Measurements from ENCODE around the gene PRIMA1. TPM values are rescaled to one million over a fixed set of nuclear protein-coding genes. Genes with fewer than 3 reads are reported as not detected.

Gene PRIMA1
- total RNA-seq, 2 experiments from 2014 or later = not detected

- no peak for DNase-seq
- Mint-ChIP-seq H3K27ac (no peak overlapping the region), H3K36me3 (ENCODE audit: low read depth) (no peaks in the 10 kb centered on the region), H3K4me3 (no peak overlapping the region), H3K4me1 (ENCODE audit: low read depth) (no peaks in the 10 kb centered on the region), H3K9me3 (no peaks in the 10 kb centered on the region), H3K27me3 (ENCODE audit: low read depth) (peaks cover 7% of the 10 kb centered on the region)
- intact Hi-C loops (cut with micrococcal nuclease) = no loop called here
- CTCF ChIA-PET = no interaction called here
These were observed 80.0 kb downstream of the PRIMA1 start for GRCh38 chr14:93708311-93708734.

DNA sequence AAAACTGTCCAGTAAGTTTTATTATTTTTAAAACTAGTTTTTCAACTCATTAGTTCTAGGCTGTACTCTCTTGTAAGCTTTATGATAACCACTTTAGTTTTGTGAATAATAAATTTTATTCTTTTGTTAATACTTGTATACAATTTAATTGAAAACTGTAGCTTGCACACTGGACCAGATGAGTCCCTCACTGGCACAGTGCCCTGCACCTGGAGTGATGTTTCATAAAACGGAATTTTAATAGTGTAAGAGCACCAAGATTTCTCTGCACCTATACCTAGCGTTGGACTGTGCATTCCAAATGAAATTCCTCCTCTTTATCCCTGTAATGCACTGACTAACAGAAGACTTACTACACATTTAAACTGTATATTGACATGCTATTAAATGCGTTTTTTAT lies 80.8 kb downstream of the PRIMA1 start:
- no peaks in the 10 kb centered on the region for H3K9me3 Mint-ChIP-seq
- no peak for DNase-seq
- peaks cover 13% of the 10 kb centered on the region for H3K27me3 Mint-ChIP-seq (ENCODE audit: low read depth)
- H3K36me3 Mint-ChIP-seq (ENCODE audit: low read depth) = no peaks in the 10 kb centered on the region
- CTCF ChIA-PET = interaction anchor here (0.6 to 0.7 kb wide), 2 partner anchors 22 to 36 kb away, joined by 3 to 5 read pairs; no protein-coding TSS in a partner anchor
- no peak overlapping the region for H3K4me3 Mint-ChIP-seq
- no peaks in the 10 kb centered on the region for H3K4me1 Mint-ChIP-seq (ENCODE audit: low read depth)
- intact Hi-C loops (cut with micrococcal nuclease) = no loop called here
- no peak overlapping the region for H3K27ac Mint-ChIP-seq

DNA sequence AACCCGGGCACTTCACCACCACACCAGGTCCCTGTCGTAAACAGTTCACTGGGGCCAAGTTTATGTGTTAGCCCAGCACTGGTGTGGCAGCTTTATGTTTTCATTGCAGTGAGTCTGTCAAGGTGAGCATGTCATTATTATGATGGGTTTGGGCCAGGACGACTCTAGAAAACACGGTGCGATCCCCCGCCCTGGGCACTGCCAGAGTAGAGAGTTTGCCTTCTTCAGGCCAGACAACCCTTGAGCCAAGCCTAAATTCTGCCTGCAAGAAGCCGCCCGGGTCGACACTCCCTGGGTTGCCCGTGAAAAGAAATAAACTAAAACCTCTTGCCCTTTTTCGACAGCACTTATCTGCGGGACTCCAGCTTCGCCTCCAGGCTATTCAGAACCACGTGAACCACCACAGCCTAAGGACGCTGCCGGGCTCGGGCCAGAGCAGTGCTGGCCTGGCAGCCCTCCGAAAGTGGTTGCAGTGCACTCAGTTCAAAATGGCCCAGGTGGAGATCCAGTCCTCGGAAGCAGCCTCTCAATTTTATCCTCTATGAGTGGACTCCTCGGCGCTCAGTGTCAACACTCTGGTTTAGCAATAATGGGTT lies 81.8 kb downstream of the PRIMA1 start:
- H3K27ac Mint-ChIP-seq = no peak overlapping the region
- no peaks in the 10 kb centered on the region for H3K4me1 Mint-ChIP-seq (ENCODE audit: low read depth)
- CTCF ChIA-PET = no interaction called here
- no peak for DNase-seq
- H3K36me3 Mint-ChIP-seq (ENCODE audit: low read depth) = no peaks in the 10 kb centered on the region
- intact Hi-C loops (cut with micrococcal nuclease) = no loop called here
- no peak overlapping the region for H3K4me3 Mint-ChIP-seq
- peaks cover 13% of the 10 kb centered on the region for H3K27me3 Mint-ChIP-seq (ENCODE audit: low read depth)
- no peaks in the 10 kb centered on the region for H3K9me3 Mint-ChIP-seq

- Mint-ChIP-seq H3K27me3 (ENCODE audit: low read depth) (peaks cover 16% of the 10 kb centered on the region), H3K9me3 (peaks cover 2% of the 10 kb centered on the region), H3K4me3 (no peak overlapping the region), H3K36me3 (ENCODE audit: low read depth) (no peaks in the 10 kb centered on the region), H3K27ac (no peak overlapping the region), H3K4me1 (ENCODE audit: low read depth) (no peaks in the 10 kb centered on the region)
- DNase-seq = no peak
- CTCF ChIA-PET = interaction anchor here (0.6 kb wide), 1 partner anchor 11 kb away, joined by 3 read pairs; no protein-coding TSS in a partner anchor
- intact Hi-C loops (cut with micrococcal nuclease) = no loop called here
These were observed 82.7 kb downstream of the PRIMA1 start for GRCh38 chr14:93705513-93706156.

GRCh38 chr14:93703941-93704340 lies 84.3 kb downstream of the PRIMA1 start:
- intact Hi-C loops (cut with micrococcal nuclease) = no loop called here
- CTCF ChIA-PET = no interaction called here
- no peaks in the 10 kb centered on the region for H3K4me1 Mint-ChIP-seq (ENCODE audit: low read depth)
- H3K4me3 Mint-ChIP-seq = no peak overlapping the region
- peaks cover 8% of the 10 kb centered on the region for H3K9me3 Mint-ChIP-seq
- peaks cover 16% of the 10 kb centered on the region for H3K27me3 Mint-ChIP-seq (ENCODE audit: low read depth)
- no peak overlapping the region for H3K27ac Mint-ChIP-seq
- no peaks in the 10 kb centered on the region for H3K36me3 Mint-ChIP-seq (ENCODE audit: low read depth)
- no peak for DNase-seq

DNA sequence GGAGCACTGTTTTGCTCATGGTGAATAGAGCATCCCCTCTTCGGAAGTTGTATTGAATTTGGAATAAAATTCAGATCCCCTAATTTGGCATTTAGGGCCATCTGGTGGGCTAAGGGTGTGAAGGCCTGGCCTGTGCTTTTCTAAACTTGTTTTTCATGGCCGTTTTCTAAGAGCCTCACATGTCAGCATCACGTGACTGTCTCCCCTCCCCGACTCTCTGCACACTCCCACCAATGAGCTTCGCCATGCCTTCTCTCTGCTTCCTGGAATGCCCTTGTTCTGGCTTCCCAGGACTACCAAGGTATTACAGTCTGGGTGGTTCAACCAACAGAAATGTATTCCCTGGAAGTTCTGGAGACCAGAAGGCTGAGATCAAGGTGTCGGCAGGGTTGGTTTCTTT lies 85.3 kb downstream of the PRIMA1 start:
- Mint-ChIP-seq H3K9me3 (peaks cover 11% of the 10 kb centered on the region), H3K36me3 (ENCODE audit: low read depth) (no peaks in the 10 kb centered on the region), H3K4me1 (ENCODE audit: low read depth) (no peaks in the 10 kb centered on the region), H3K4me3 (no peak overlapping the region), H3K27ac (no peak overlapping the region), H3K27me3 (ENCODE audit: low read depth) (peaks cover 16% of the 10 kb centered on the region)
- no peak for DNase-seq
- CTCF ChIA-PET = no interaction called here
- intact Hi-C loops (cut with micrococcal nuclease) = no loop called here

DNA sequence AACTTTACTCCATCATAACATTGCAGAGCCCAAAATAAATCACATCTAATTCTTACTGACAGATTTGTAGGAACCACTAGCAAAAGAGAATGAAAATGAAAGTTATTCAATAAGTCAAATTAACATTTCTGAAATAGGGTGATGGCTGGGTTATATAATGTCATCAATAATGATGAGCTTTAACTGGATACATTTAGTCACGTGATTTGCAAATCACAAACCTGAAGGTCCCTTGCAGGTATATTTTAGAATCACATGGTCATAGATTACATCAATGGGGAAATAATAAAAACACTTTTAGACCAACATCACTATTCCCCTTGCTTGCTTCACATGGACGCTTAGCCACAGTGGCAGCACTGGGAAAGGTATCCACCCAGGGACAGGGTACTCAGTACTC lies 86.7 kb downstream of the PRIMA1 start:
- Mint-ChIP-seq H3K4me1 (ENCODE audit: low read depth) (no peaks in the 10 kb centered on the region), H3K9me3 (peaks cover 11% of the 10 kb centered on the region), H3K4me3 (no peak overlapping the region), H3K36me3 (ENCODE audit: low read depth) (no peaks in the 10 kb centered on the region), H3K27ac (no peak overlapping the region), H3K27me3 (ENCODE audit: low read depth) (peaks cover 16% of the 10 kb centered on the region)
- DNase-seq = no peak
- intact Hi-C loops (cut with micrococcal nuclease) = no loop called here
- CTCF ChIA-PET = no interaction called here

- no peak overlapping the region for H3K27ac Mint-ChIP-seq
- H3K9me3 Mint-ChIP-seq = peaks cover 11% of the 10 kb centered on the region
- no peak overlapping the region for H3K4me3 Mint-ChIP-seq
- CTCF ChIA-PET = no interaction called here
- DNase-seq = no peak
- H3K36me3 Mint-ChIP-seq (ENCODE audit: low read depth) = no peaks in the 10 kb centered on the region
- intact Hi-C loops (cut with micrococcal nuclease) = no loop called here
- peaks cover 16% of the 10 kb centered on the region for H3K27me3 Mint-ChIP-seq (ENCODE audit: low read depth)
- no peaks in the 10 kb centered on the region for H3K4me1 Mint-ChIP-seq (ENCODE audit: low read depth)
These were observed 87.4 kb downstream of the PRIMA1 start for GRCh38 chr14:93700928-93701327.

- peaks cover 8% of the 10 kb centered on the region for H3K27me3 Mint-ChIP-seq (ENCODE audit: low read depth)
- H3K9me3 Mint-ChIP-seq = peaks cover 2% of the 10 kb centered on the region
- H3K4me1 Mint-ChIP-seq (ENCODE audit: low read depth) = no peaks in the 10 kb centered on the region
- CTCF ChIA-PET = no interaction called here
- DNase-seq = no peak
- no peak overlapping the region for H3K4me3 Mint-ChIP-seq
- no peaks in the 10 kb centered on the region for H3K36me3 Mint-ChIP-seq (ENCODE audit: low read depth)
- no peak overlapping the region for H3K27ac Mint-ChIP-seq
- intact Hi-C loops (cut with micrococcal nuclease) = no loop called here
These were observed 94.4 kb downstream of the PRIMA1 start for GRCh38 chr14:93693914-93694313.

GRCh38 chr14:93691042-93691780 lies 97.1 kb downstream of the PRIMA1 start:
- Mint-ChIP-seq H3K9me3 (no peaks in the 10 kb centered on the region), H3K27me3 (ENCODE audit: low read depth) (peaks cover 20% of the 10 kb centered on the region), H3K4me1 (ENCODE audit: low read depth) (no peaks in the 10 kb centered on the region), H3K27ac (no peak overlapping the region), H3K36me3 (ENCODE audit: low read depth) (no peaks in the 10 kb centered on the region), H3K4me3 (no peak overlapping the region)
- no peak for DNase-seq
- CTCF ChIA-PET = no interaction called here
- intact Hi-C loops (cut with micrococcal nuclease) = no loop called here

DNA sequence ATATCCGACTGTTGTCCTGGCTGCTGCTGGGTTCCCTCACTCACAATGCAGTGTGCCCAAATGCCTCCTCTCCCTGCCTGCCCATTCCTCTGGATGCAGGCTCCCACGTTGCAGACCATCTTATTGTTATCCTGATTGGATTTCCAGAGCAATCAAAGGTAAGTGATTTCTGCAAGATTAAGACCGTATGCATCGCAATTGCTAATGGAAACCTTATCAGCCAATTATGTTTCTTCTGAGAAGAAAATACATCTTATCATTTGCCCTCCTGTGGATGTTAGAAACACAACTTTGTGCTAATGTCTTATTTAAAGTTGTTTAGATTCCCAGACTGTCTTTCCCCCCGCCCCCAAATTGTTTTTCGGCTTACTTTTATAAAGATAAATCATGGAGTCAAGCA lies 98.1 kb downstream of the PRIMA1 start:
- CTCF ChIA-PET = no interaction called here
- no peaks in the 10 kb centered on the region for H3K9me3 Mint-ChIP-seq
- no peak overlapping the region for H3K4me3 Mint-ChIP-seq
- H3K36me3 Mint-ChIP-seq (ENCODE audit: low read depth) = no peaks in the 10 kb centered on the region
- H3K4me1 Mint-ChIP-seq (ENCODE audit: low read depth) = no peaks in the 10 kb centered on the region
- intact Hi-C loops (cut with micrococcal nuclease) = no loop called here
- H3K27me3 Mint-ChIP-seq (ENCODE audit: low read depth) = peaks cover 27% of the 10 kb centered on the region
- no peak for DNase-seq
- H3K27ac Mint-ChIP-seq = no peak overlapping the region

DNA sequence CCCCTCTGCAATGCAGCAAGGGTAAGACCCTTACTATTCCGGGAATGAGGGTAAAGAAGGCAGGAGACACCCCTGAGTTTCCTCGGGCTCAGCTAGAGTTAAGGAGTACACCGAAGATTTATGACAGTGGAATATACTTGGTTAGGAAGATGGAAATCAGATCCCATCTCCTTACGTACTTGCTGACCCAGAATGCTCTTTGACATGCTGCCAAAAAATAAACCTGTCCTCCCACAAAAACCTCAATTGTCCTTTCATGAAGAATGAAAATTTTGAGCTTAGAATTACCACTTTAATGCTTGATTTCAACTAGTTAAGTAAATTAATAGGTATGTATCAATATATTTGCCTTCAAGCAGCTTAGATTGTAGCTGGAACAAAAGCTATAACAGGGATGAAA lies 99.5 kb downstream of the PRIMA1 start:
- H3K9me3 Mint-ChIP-seq = no peaks in the 10 kb centered on the region
- H3K4me1 Mint-ChIP-seq (ENCODE audit: low read depth) = no peaks in the 10 kb centered on the region
- H3K4me3 Mint-ChIP-seq = no peak overlapping the region
- CTCF ChIA-PET = no interaction called here
- peaks cover 31% of the 10 kb centered on the region for H3K27me3 Mint-ChIP-seq (ENCODE audit: low read depth)
- intact Hi-C loops (cut with micrococcal nuclease) = no loop called here
- H3K36me3 Mint-ChIP-seq (ENCODE audit: low read depth) = no peaks in the 10 kb centered on the region
- DNase-seq = no peak
- no peak overlapping the region for H3K27ac Mint-ChIP-seq

DNA sequence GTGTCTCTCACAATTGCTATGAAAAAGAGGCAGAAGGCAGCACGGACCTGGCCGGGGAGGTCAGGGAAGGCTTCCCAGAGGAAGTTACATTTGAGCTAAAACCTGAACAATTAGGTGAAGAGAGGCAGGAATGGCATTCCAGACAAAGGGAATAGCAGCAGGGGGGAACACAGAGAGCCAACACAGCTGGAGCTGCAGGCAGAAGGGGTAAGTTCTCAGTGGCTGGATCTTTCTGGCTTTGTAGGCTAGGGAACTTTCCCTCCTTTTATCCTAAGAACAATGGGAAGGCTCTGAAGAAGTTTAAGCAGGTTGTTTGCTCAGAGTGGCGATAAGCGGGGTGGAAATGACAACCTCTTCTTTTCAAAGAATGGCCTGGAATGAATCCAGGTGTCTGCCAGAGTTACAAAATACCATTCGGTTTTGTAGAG lies 100.0 kb downstream of the PRIMA1 start:
- CTCF ChIA-PET = interaction anchor here (0.9 kb wide), 1 partner anchor 34 kb away, joined by 3 read pairs; no protein-coding TSS in a partner anchor
- H3K36me3 Mint-ChIP-seq (ENCODE audit: low read depth) = no peaks in the 10 kb centered on the region
- H3K9me3 Mint-ChIP-seq = no peaks in the 10 kb centered on the region
- no peaks in the 10 kb centered on the region for H3K4me1 Mint-ChIP-seq (ENCODE audit: low read depth)
- DNase-seq = no peak
- no peak overlapping the region for H3K27ac Mint-ChIP-seq
- no peak overlapping the region for H3K4me3 Mint-ChIP-seq
- peaks cover 31% of the 10 kb centered on the region for H3K27me3 Mint-ChIP-seq (ENCODE audit: low read depth)
- intact Hi-C loops (cut with micrococcal nuclease) = no loop called here

All from activated naive CD4-positive, alpha-beta T cell treated with anti-CD3 and anti-CD28 coated beads for 36 hours (primary cell).